Astrocyte of the cerebellum (primary cell): ENCODE measurements around the gene PPP1R12B.

ENCODE experiments used
- DNase-seq: peaks from one replicate; pipeline ENCODE4 v3.0.0-alpha.2; 2011; ENCODE audit warnings: low read depth
- H3K4me3 ChIP-seq: 2 replicates; pipeline ENCODE4 v1.5.1; 2011; ENCODE audit warnings: mild to moderate bottlenecking, low read depth, low read length, moderate library complexity
- CTCF ChIP-seq: IDR thresholded peaks from 2 replicates; pipeline ENCODE4 v1.5.1; 2012; ENCODE audit warnings: low read length, low read depth, moderate library complexity, mild to moderate bottlenecking; ENCODE audit errors: missing control alignments
- in situ Hi-C: cut with HindIII; loops from 2 replicates; pipeline ENCODE4 v1.10.0; 2017; ENCODE audit warnings: low sequenced_read_pairs

Gene PPP1R12B

GRCh38 chr1:202317941-202318925 is 30.3 kb upstream of the PPP1R12B start:
- no peak for TF ChIP-seq CTCF
- in situ Hi-C loops: loop anchor here (10.0 kb wide), 1 partner anchor 113 kb away; no protein-coding TSS in a partner anchor
- no peak overlapping the region for H3K4me3 ChIP-seq
- DNase-seq: no peak

GRCh38 chr1:202319381-202320080 is 29.0 kb upstream of the PPP1R12B start:
- in situ Hi-C loops: loop anchor here (10.0 kb wide), 1 partner anchor 115 kb away; no protein-coding TSS in a partner anchor
- DNase-seq: no peak
- no peak for TF ChIP-seq CTCF
- H3K4me3 ChIP-seq: no peak overlapping the region

- H3K4me3 ChIP-seq: no peak overlapping the region
- in situ Hi-C loops: no loop called here
- TF ChIP-seq CTCF: no peak
- no peak for DNase-seq
Observed at GRCh38 chr1:202320081-202320405, 28.5 kb upstream of the PPP1R12B start.

- no peak for TF ChIP-seq CTCF
- no peak overlapping the region for H3K4me3 ChIP-seq
- no peak for DNase-seq
- in situ Hi-C loops: no loop called here
Observed at GRCh38 chr1:202323731-202324130, 24.8 kb upstream of the PPP1R12B start.

GRCh38 chr1:202324646-202325045 is 23.9 kb upstream of the PPP1R12B start:
- no peak overlapping the region for H3K4me3 ChIP-seq
- DNase-seq: no peak
- in situ Hi-C loops: no loop called here
- no peak for TF ChIP-seq CTCF

- no peak overlapping the region for H3K4me3 ChIP-seq
- DNase-seq: no peak
- no peak for TF ChIP-seq CTCF
- in situ Hi-C loops: no loop called here
Observed at GRCh38 chr1:202329891-202330290, 18.6 kb upstream of the PPP1R12B start.
